ENCODE measurements around the gene PYCR2.
A peak's percentile ranks its signal among the peaks of the same experiment; 100 is the strongest.
"Not testable (repeated sequence)": the region's sequence is repeated elsewhere in the genome, so short reads cannot be mapped to it uniquely, and the experiment has no call there.

Gene PYCR2

DNA sequence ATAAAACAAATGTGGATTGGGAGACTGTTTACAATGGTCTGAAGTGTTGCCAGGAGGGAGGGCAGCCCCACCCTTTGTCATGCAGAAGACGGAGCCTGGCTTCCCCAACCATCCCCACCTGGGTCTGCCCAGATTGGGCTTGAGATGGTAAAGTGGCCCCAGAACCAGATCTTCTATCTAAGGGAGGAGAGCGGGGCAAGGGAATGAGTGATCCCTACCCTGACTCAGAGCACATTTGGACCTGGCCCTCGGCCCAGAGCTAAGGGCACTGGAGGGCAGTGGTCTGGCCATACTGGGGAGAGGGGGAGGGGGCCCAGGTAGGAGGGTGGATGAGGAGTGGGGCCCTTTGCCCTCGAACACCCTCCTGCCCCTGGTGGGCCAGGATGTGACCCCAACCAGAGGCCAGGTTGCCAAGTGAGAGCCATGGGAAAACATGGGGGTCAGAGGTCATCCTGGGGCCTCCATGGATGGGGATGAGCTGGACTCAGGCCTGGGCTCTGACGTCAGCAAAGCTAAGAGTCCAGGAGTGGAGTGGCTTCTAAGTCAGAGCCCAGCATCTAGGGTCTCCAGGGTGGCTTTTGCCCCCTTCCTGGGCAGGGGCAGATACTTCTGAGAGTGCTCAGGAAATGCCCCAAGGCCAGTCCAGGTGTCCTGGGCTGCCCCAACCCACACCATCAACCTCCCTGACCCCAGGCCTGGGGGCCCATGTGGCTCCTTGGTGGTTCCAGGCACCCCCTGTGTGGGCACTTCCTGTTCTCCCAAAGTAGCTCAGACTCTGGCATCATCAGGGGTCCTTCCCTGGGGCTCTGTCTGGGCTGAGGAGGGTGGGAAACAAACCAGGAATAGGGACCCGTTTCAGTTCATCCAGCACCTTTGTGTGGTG is 33.5 kb downstream of the PYCR2 start:
- no peak for DNase-seq (ENCODE audit: low read depth)

DNA sequence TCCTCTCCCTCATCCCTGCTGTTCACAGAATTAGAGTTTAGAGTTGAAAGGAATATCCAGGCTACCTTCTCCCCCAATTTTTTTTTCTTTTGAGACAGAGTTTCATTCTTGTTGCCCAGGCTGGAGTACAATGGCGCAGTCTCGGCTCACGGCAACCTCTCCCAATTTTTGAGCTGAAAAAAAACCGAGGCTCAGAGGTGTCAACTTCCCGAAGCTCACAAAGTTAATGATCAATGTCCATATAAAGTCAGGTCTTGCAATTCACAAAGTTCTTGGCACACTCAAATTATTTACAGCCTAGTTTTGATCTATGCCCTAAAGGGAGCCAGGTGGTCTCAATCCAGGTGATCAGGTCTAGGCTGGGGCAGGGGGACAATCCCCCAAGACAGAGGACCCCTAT is 34.3 kb downstream of the PYCR2 start:
- no peak for DNase-seq (ENCODE audit: low read depth)

DNA sequence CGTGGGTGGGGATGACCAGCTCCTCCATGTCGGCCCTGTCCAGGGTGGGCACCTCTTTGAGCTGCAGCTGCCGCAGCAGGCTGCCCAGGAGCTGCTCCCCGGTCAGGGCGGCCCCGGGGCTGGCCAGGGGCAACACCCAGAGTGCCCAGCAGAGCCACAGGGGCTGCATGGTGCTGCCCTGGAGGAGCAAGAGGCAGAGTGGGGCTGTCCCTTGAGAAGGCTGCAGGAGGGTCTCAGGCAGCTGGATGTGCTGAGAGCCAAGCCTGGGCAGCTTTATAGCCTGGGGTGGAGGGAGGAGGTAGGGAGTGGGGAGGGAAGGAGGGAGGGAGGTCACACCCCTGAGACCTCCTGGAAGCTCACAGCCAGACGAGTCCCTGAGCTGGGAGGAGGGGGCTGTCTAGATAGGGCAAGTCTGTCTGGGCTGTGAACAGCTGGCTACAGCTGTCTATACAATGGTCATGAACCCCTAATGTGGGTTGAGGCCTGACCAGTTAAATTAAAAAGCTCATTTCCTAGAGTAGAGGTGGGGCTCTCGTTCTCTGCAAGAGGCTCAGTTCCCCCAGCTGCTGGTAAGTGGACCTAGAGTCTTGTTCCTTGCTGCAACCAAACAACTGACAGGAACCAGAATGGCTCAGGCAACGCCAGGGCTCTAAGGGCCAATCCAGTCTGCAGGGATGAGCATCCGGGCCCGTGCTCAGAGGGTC is 35.0 kb downstream of the PYCR2 start, which contains the start of gene LEFTY1:
TSS of gene LEFTY1 (minus strand) at position 249 of the 704 bp plus-strand sequence. CDS start at position 169, 80 bp downstream.
- DNase-seq (ENCODE audit: low read depth): no peak

DNA sequence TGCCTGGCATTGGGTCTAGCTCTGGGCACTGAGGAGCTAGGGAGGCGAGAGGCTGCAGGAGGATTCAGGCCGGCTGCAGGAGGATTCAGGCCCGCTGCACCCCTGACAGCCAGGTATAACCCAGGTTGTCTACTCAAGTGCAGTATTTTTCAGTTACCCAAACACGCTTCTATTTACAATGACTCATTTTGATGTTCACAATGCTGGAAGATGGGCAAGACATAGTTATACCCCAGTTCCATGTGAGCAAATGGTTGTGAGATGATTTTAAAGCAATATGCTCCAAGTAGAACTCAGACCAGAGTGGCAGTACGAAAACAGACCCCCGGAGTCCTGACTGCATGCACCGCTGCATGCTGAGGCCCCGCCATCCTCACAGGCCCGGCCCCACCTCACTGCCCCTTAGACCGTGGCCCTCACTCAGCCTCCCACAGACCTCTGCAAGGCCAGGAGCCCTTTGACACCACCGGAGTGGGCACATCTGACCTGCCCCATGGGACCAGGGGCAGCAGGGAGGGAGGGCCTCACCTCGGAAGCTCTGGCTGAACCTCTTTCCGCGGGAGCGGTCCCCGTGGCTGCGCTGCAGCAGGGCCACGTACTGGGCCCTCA is 35.7 kb downstream of the PYCR2 start:
- DNase-seq (ENCODE audit: low read depth): no peak

DNA sequence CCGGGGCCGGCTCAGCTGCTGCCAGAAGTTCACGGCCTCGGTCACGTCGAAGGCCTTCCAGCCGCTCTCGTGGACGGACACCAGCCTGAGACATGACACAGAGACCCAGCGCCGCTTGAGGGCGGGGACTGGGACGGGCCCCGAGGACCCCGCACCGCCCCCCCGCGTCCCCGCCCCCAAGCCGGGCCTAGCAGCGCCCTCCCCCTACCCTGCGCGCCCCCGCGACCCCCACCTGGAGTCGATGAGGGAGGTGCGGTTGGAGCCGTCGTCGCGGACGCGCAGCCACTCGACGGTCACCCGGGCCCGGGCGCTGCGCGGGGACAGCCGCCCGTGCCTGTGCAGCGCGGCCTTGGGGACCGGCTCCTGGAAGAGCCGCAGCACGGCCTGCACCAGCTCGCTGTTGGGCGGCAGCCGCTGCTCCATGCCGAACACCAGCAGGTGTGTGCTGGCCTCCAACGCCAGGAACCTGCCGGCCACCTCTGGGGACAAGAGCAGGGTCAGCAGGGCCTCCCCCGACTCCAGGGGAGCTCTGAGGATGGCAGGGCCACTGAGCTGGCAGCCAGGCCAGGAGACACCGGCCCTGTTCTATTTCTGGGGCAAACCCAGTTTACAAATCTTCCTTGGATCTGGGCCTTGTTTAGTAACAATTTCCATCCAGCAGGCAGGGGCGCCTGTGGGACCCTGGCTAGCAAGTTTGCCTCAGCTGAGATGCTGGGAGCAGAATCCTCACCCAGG is 36.3 kb downstream of the PYCR2 start:
- not testable (repeated sequence) for DNase-seq (ENCODE audit: low read depth)

DNA sequence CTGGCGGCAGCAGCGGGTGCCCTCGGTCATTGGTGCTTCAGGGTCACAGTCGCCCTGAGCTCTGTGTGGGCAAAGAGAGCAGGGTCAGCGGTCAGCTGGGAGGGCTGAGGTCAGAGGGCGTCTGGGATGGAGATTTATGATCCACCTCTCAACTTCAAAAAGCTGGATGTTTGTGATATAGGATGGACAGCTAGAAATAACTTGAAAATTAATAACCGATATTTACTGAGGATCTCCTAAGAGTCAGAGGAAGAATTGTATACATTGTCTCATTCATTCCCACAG is 37.1 kb downstream of the PYCR2 start:
- no peak for DNase-seq (ENCODE audit: low read depth)

DNA sequence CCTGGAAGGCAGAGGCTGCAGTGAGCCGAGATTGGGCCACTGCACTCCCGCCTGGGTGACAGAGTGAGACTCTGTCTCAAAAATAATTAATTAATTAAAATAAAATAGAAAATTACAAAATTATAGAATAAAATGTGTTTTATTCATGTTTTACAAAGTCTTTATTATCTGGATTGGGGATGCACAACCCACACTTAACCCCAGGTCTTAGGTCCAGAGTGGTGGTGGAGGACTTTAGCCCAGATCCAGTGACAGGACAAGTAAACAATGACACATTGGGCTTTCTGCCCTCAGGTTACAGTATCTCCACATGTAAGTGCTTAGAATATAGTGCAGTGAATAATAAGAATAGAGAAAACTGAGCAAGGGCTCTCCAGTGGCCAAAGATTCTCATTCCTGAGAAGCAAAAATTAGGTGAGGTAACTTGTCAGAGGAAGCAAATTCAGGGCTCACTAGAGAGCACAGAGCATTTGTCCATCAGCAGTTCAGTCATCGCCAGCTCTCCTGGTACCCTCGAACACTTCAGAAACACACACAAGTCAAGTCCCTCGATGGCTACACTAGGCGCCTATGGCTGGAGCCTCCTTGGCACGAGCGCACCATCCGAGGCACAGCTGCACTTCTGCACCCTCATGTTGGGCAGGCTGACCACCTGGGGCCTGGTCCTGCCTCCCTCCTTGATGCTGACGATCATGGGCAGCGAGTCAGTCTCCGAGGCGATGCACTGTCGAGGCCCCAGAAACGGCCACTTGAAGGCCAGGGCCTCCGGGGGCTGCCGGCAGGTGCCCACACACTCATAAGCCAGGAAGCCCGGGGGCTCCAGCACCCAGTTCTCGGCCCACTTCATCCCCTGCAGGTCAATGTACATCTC is 37.7 kb downstream of the PYCR2 start:
- DNase-seq (ENCODE audit: low read depth): no peak

DNA sequence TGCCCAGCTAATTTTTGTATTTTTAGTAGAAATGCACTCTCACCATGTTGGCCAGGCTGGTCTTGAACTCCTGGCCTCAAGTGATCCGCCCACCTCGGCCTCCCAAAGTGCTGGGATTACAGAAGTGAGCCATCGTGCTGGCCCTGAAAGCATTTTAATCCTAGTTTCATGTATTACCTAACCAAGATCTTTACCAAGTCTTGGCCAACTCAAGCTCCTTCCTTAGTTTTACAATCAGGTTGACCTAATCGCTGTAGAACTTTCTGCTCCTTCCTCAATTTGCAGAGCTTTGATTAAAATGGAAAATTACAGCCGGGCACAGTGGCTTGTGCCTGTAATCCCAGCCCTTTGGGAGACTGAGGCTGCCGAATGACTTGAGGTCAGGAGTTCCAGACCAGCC is 38.7 kb downstream of the PYCR2 start:
- DNase-seq (ENCODE audit: low read depth): no peak

DNA sequence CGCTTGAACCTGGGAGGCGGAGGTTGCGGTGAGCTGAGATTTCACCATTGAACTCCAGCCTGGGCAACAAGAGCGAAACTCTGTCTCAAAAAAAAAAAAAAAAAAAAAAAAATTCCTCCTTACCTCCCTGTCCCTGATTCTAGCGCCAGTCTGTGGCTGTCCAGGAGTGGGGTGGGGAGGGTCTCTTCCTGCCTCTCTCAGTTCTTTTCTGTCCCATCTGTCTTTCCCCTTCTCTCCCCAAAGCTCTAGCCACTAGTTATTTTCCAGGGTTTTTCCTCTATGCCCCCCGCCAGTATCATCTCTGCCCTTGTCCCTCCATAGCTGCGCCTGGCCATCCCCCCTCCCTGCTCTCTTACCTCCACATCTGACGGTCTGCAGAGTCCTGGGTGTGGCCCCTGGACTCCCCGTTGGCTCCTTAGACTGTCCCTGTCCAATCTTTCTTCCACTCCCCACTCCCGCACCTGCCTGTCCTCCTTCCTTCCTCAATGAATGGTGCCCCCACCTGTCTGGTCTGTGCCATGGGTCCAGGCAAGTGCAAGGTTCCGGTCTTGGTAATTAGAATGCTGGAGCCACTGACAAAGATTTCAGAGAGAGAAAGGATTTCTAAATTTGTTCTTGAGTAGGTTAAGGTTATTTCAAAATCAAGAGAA is 40.3 kb downstream of the PYCR2 start:
- no peak for DNase-seq (ENCODE audit: low read depth)

DNA sequence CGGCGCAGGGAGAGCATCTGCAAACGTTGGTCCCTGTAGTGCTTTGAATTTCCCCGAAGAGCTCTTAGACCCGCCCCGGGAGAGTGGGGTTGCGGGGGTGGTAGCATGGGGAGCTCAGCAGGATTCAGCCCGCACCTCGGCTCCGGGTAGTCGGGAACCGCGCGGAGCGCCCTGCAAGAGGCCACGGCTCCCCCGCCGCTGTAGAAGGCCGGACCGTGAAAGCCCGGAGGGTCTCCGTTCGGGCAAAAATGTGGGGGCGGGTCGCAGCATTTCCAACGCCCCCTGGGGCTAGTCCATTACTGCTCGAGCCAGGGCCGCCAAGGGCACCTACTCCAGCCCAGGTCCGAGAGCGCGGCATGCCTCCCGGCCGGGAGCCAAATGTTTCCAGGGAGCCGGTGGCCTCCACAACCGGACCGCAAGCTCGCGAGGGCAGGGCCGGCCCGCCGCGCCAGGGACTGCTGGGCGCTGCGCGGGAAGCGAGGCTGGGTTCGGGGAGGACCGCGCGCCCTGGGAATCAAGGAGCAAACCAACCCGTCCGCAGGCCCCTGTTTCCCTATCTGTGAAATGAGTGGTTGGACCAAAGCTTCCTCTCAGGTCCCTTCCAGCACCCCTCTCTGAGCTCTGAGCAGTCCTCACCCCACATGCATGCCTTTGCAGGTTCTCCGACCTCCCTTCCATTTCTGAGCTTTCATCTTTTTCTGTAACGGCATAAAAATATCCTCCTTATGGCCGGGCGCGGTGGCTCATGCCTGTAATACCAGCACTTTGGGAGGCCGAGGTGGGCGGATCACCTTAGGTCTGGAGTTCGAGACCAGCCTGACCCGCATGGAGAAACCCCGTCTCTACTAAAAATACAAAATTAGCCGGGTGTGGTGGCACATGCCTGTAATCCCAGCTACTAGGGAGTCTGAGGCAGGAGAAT is 41.1 kb downstream of the PYCR2 start:
- DNase-seq (ENCODE audit: low read depth): no peak

DNA sequence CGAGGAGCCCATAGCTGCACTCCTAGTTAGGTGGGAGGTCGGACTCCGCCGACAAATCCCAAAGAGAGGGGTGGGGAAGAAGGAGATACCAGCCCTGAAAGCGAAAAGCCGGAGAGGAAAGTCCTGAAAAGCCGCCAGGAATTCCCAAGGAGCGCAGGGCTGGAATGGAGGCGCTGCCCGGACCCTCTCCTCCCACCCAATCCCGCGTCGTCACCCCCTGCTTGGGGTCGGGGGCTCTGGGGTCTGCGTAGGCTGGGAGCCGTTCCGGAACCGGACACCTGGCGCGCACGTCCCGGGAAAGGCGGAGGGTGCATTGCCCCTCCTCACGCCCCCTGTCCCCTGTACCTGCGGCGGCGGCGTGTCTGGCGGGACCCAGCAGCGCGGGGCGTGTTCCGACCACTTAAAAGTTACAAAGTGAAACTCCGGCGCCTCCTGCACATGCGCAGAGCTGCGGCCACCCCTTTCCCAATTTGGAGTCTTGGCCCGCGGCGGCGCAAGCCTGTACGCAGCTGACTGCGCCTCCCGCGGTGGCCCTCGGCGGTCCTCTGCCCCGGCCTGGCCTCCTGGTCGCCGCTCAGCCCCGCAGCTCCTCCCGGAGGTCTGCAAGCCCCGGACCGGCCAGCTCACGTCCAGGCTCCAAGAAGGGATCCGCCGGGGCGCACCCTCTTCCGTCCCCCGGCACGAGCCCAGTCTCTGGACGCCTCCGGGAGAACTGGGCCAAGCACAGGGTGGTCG is 41.9 kb downstream of the PYCR2 start, which contains the start of gene TMEM63A:
TSS of gene TMEM63A (minus strand) at position 422 of the 735 bp plus-strand sequence. CDS start 4,800 bp downstream, outside the sequence.
- peak; percentile 58 for DNase-seq (ENCODE audit: low read depth)

DNA sequence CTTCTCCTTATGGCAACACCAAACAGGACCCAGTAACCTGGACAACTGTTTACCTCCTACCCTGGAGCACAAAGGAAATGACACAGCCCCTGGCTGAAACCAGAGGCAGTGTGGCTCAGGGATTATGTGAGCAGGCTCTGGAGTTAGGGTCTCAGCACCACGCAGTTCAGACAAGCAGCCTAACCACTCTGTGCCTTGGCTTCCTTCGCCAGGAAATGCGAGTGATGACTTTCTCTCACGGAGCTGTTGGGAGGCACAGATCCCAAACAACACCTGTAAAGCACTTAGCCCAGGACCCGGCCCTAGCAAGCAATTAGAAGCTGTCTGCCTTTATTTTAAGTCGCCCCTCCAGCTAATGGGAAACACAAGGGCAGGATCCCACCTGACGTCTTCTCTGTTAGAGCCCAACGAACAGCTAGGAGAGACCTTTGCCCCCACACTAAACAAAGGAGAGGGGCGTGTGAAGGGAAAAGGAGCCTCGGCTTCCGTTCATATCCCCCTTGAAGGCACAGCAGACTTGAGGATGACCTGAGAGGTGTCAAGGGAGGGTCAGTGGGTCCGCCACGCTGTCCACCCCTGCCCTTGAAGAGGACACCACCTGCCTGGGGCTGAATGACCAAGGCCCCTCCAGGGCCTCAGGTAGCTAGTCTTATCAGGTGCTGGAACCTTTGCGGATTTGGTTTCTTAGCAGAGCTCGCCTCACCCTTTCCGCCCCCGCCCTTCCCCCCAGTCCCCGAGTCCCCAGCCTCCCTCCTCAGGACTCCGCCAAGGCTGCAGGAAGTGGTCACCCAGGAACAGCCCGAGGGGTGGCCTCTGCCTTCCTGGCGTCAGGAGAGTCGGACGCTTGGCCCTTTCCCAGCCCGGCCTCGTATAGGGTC is 42.7 kb downstream of the PYCR2 start:
- no peak for DNase-seq (ENCODE audit: low read depth)

DNA sequence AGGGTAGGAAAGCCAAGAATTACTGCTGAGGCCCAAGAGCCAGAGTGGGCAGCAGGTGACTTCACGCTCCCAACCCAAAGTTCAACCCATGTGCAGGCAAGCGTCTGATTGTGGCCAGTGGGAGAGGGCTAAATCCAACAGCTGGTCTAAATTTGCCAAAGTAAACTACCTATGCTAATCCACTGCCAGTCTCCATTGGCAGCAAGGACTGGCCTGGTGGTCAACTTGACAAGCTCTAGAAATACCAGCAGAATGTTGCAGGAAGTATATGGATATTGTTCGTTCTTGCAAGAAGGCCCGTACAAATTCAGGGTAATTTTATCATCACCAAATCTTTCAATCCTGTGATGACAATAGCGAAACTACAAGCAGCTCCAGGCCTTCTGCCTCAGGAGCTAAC is 43.4 kb downstream of the PYCR2 start:
- no peak for DNase-seq (ENCODE audit: low read depth)

DNA sequence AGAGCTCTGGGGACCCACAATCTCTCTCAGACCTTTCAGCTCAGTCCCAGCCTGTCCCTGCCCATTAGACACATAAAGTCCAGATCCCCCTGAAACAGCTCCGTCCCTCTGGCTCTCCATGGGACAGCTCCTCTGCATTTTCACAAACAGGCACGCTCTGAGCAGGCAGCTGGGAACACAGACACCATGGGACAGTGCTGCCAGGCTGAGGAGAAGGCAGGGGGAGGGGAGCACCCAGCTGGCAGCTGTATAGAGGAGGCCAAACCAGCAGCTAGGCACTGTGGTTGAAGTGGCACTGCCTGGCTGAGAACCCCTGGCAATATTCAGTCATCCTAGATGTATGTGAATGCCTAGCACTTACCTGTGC is 43.8 kb downstream of the PYCR2 start:
- DNase-seq (ENCODE audit: low read depth): no peak

DNA sequence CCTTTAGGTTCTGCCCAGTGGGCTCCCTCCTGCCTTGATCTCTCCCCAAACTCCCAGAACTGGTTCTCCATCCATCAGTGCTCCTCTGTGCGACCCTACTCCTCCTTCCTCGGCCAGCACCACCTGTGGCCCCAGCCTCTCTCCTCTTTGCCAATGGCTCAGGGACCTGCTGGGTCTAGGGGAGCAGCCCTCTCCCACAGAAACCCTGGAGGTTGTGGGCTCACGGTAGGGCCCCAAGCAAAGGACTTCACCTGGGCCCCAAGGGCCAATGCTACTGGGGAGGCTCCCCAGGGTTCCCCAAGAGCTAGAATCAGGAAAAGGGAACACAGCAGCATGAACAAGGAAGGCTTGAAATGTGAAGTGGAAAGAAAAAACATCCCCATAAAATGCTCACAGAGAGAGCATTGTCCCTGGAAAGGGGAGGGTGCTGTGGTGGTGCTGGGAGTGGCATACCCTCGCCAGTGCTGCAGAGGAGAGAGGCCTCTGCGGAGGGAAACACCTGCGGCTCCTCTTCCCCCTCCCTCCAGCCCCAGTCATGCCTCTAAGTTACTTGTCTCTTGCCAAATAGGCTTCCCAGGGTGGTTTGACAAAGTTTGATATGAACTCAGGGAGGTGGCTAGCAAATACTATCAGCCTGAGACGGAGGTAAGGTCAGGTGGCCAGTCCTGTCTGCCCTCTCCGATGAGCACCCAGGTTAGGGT is 44.4 kb downstream of the PYCR2 start:
- DNase-seq (ENCODE audit: low read depth): no peak

DNA sequence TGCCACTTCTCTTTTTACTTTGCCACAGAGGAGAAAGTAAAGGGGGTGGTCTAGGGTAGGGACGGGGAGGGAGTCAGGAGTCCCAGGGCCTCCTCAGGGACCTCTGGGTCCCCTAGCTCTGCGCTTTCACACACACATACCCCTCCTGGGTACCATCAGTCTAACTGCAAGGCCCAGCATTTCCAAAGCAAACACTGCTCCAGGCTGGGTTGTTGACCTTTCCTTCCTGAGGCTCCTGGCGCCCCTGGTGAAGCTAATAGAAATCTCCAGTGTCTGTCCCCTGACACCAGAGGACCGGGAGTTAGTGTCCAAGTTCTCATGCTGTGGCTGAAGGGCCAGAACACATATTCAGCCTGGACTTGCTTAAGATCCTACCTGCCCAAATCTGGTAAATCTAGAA is 45.8 kb downstream of the PYCR2 start:
- no peak for DNase-seq (ENCODE audit: low read depth)

DNA sequence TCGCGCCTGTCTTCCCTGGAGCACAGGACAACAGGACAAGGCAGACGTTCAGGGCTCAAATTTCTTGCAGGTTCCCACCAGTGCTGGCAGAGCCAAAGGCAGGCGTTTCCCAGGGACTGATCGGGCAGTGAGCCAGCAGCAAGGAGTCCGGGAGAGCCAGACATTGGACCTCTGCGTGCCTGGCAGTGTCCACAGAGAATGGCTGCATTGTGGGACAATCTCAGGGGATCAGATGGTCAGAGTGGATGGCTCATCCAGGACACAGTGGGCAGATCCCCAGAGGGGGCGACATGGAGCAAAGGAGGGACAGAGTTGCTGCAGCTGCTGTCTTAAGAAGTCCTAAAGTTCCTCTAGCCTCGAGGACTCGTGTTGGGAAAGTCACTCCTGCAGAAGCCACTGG is 46.5 kb downstream of the PYCR2 start:
- DNase-seq (ENCODE audit: low read depth): no peak
